SW 1271 (cell line): ENCODE measurements around the gene RXRA.

Experiments used
- DNase-seq, 2 experiments: peaks; one replicate each; lab custom pipeline; 2025; lab: John Stamatoyannopoulos, UW

Gene RXRA

DNA sequence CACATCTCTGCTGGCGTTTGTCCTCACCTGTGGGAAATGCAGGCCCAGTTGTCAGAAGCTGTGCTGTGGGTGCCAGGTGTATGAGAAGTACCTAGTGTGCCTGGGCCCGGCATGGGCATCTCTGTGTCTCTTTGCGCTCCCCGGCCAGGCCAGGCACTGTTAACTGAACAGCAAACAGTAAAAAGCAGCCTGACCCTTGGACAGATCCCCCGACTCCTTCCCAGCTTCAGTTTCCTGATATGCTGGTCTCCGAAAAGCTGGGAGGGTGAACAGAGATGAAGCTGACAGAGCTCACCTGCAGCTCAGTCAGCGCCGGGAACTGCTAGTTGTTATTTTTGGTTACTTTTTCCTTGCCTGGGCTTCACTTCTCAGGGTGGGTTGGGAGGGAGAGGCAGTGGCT is 28.9 kb downstream of the RXRA start:
- DNase-seq, result no peak

DNA sequence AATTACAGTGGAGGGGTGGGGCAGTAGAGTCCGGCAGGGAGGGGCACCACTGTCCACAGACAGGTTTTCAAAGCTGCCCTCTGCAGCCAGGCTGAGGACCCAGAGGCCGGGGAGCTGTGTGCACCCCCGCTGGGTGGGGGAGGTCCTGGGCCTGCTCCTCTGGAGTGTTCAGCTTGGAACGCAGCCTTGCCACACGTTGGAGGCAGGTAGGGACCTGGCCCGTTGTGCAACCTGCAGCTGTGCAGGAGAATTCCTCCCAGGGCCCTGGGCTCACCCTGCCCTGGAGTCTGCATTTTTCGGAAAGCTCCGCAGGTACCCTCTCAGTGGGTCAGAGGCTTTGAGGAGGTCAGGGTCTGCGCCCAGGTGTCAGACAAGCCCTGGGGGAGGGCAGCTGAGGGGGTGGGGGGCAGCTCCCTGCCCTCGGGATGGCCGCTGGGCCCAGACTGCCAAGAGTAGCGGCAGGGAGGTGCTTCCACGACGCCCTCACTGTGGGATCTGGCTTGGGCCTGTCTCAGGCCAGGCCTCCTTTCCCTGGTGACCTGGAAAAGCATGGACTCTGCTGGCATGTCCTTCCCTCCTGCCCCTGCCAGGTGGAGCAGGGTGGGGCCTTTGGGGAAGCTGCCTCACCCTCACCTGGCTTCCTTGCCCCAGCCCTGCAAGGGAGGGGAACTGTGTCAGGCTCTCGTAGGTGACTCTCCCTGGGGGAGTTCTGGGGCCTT is 29.5 kb downstream of the RXRA start:
- no peak for DNase-seq

DNA sequence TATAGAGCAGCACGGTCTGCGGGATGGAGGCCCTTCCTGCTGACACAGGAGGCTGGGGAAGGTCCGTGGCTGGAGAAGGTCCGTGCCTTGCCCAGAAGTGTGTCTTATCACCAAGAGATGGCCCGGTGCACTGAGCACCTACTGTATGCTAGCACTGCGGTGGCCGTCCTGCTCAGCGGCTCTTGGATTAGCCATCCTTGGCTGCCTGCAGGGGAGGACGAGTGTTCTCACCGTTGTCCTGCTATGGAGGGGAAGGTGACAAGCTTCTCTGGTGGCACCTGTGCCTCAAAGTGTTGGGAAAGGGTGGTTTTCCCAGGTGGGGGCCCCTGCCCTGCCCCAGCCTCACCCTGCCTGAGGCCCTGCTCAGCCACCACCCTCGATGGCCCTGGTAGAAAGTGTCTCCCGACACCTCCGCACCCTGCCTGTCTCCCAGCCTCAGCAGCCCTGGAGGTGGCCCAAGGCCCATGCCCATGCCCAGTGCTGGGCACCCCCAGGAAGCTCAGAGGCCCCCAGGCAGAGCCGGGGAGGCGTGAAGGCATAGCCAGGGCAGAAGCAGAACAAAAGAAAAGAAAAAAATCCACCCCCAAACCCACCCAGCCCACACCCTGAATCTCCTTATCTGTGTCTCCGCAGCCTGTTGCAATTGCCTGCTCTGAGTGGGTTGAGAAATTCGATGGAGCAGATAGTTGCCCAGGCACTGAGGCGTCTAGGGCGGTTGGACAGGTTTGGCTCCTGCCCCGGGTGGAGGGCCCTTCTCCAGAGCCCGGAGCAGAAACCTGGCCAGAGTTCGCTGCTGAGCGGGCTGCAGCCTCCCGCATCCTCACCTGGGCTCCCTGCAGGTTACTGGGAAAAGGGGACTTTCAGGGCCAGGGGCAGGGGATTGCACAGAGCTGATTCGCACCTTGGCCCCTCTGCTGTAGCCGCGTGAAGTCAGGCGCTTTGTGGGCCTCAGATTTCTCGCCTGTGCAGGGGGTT is 30.5 kb downstream of the RXRA start:
- no peak for DNase-seq

DNA sequence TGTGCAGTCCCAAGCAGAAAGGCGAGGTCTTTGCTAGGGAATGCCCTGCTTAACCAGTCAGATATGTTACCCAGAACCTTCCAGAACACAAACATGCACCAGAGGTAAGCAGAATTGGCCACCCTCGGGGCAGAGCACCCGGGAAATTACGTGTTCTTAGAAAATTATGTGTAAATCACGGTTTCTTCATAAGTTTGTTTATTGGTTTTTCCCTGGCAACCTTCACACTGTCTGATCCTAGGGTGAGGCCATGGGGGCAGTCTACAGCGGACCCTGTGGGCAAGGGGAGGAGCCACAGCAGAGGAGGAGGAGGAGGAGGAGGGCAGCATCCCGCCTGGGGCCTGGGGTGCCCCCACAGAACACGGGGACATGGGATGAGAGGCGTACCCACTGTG is 31.4 kb downstream of the RXRA start:
- DNase-seq, result no peak

DNA sequence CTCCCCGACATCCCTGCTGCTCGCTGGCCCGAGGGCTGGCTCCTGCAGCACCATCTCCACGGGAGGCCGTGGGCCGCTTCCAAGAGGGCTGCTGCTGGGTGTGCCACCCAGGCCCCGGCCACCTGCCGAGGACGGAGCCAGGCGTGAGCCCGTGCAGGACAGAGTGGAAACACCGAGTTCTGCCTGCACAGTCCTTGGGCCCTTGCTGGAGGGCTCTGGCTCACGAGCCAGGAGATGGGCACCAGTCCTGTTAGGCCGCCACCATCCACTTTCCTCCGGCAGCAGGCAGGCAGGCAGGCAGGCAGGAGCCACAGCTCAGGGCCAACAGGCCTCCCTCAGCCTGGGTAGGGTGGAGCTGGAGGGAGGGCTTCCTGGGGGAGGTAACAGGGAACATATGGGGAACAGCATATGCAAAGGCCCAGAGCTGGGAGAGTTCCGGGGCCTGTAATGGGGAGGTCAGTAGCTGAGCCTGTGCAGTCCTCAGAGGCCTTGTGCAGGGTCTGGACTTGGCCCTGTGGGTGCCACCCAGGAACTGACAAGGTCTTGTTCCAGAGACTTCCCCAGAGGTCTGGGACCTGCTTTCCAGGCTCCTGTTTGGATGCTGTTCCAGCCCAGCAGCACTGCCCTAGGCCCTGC is 31.9 kb downstream of the RXRA start:
- no peak for DNase-seq

DNA sequence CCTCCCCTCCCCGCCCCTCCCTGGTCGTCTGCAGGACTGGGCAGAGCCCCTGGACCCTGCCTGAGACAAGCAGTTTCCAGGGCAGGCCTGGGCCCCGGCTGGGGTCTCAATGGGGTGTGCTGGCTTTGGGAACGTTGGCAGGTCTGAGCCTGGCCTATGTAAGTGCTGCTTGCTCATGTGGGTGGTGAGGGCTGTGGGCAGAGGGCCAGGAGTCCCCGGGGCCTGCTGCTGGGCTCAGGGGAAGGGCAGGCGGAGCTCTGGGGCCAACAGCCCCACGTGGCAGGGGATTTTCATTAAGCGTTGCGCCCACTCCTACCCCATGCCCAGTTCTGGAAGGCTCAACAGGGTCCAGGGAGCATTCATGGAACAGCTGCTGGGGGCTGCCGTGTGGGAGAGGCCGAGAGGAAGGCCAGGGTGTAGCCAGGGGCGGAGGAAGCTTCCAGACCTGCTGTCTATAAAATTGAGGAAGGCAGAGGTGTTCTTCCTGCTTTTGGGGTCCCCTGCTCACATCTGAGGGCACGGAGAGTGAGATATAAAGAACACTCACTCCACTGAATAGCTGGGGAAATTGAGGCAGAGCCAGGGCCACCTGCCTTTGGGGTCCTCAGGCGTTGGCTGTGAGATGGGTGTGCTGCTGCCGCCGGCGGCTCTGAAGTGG is 32.5 kb downstream of the RXRA start:
- DNase-seq, result no peak

DNA sequence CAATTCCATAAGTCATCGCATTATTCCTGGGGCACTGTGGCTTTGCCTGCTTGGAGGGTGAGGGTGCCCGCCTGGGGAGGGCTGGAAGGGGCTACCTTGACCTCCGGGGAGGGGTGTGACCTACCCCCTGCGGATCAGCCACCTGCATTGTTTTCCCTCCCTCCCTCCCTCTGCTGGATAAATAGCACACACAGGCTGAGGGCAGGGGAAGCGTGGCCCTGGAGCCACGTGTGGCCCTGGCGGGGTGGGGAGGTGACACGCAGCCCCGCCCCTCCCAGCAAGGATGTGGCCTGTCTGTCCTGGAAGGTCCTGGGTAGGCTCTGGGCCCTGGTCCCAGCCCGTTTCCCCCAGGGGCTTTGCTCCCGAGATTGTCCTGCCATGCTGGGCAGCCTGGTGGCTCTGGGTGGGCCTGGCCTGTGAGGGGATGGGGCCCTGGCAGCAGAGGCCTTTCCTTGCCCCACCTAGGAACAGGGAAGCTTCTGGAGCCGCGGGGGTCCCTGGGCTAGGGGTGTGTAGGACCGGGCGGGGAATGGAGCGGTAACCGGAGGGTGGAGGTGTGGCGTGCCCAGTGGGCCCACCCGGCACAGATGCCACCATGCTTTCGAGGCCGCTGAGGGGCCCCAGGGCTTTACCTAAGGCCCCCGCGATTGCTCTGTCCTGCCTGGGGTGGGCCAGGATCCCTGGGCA is 33.4 kb downstream of the RXRA start:
- DNase-seq, result no peak

DNA sequence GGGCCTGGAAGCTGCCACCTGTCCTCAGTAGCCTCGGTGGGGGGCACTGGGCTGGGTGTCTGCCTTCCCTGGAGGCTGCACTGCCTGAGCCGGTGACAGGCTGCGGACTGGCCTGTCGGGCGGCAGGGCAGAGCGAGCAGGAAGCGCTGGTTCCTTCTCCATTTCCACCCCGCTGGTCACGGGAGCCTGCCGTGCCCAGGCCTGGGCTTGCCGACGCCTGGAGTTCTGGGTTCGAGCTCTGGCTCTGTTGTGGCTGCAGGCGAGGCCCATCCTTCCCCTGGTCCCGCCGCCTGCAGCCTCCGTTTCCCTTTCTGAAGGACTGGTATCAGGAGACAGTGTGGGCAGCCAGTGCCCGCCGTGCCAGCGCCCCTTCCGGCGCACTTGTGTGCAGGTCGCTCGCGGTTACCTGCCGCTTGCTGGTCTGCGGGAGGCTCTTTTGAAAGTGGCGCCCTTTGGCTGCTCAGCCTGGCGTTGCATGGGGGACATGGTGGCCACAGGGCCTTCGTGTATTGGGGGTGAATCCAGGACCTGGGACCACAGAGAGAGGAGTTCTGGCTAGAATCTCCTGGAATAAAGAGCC is 34.0 kb downstream of the RXRA start:
- no peak for DNase-seq

DNA sequence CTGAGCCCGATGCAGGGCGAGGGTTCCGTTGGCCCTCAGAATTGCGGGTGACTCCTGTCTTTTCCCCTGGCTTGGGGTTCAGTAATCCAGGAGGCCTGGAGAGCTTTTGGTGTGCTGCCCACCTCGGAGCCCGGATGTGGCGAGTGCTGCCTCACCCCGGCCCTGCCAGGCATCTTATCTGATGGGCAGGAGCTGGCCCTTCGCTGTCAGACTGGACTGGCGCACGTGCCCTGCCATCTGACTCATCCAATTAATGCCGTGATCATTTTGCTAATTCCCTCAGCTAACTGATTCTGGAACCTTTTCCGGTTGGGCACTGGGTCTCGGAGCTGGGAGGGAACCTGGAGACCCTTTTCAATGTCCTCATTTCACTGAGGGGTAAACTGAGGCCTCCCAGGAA is 34.6 kb downstream of the RXRA start:
- DNase-seq, result no peak

DNA sequence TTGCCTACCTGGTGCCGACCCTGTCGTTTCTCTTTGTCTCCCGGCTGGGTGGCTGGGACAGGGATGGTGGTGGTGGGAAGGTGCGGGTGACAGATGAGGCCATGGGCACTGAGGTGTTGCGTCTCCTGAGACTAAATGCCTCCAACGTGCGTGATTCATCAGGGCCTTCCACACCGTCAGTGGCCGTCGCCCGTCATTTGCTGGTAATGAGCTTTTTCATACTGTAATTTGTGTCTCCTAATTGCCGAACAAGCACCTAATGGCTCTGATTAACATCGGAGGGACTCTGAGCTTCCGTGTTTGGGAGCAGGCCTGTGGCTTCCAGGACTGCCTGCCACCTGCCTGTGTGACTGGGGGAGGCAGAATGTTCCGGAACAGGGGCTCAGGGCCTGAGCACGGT is 35.2 kb downstream of the RXRA start:
- no peak for DNase-seq

DNA sequence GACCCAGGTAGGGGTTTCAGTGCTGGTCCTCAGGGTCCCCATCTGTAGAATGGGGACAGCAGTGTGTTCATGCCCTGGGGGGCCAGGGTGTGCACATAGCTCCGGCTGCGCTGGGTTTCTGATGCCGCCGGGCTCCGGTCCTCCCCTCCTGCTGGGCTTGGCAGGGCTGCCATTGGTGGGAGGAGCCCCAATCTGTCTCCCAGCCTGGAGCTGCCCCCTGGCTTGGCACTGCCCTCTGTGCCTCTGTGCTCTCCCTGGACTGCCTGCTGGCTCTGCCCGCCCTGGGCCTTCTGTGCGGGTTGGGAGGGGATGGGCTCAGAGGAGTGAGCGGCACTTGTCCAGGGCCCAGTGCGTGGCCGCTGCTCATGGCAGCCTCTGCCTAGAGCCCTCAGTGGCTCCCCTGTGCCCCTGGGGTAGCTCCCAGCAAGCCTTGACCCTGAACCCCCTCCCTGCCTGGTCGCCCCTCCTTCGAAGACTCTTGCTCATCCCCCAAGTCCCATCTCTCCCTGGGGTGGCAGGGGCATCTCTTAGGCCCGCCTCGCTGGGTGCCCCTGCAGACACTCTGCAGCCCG is 35.7 kb downstream of the RXRA start:
- no peak for DNase-seq

DNA sequence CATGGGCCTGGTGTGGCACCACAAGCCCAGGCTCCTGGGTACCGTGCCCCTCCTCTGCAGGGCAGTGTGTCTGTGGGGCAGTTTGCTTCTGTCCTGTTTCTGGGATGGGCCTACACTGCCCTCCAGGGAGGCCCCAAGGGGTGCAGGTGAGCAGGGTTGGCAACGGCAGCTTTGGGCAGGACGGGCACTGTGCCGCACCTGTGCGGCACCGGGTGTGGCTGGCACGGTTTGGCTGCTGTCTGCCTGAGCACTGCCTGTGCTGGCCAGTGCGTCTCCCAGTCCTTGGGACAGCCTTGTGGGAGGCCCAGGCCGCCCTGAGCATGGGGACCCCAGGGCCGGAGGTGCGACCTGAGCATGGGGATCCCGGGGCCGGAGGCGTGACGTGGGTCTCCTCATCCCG is 37.2 kb downstream of the RXRA start:
- DNase-seq, result no peak

DNA sequence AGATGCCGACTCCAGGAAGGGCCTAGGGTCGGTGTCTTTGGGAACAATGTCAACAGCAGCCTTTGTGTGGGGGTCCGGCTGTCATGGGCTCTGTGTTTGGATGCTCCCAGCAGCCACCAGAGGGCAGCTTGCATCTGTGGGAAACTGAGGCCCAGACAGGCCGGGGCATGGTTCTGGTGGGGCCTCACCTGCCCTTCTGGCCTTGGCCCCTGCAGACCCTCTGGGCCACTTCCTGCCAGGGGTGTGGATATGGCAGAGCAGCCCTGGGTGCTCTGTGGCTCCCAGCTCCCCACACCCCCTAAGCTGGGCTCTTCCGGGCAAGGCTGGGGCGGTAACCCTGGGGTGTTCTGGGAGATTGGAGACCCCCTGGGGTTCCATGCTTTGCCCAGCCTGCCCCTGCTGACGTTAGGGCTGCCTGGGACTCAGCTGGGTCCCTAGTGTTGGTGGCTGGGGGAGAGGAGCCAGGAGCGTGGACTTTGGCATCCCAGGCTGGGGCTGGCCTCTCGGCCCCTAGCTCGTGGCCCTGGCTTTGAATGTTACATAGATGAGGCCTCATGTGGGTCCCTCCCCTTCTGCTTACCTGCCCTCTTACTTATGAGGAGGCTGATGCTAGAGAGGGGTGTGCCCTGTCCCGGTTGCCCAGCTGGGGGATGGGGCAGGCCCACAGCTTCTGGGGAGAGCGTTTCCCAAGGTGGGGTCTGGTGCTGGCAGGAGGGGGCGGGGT is 38.3 kb downstream of the RXRA start:
- no peak for DNase-seq

DNA sequence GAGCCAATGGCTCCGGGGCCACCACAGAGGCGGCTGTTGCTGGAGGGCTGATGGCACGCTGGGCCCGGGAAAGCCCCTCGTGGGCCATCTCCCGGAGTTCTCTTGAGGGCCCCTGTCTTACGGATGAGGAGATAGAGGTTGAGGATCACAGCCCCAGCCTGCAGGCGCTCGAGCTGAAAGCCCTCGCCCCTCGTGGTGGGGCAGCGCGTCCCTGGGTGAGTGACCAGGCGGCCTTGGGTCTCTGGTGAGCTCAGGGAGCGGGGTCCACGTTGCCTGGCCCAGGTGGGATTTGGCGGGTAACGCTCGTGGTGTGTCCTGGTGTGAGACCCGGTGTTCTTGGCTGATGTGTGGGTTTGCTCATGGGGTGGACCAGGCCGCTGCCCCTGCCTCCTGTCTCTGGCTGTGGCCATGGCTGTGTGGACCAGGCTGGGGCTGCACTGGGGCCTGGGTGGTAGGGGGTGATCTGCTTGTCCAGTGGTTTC is 38.9 kb downstream of the RXRA start:
- DNase-seq, result no peak

DNA sequence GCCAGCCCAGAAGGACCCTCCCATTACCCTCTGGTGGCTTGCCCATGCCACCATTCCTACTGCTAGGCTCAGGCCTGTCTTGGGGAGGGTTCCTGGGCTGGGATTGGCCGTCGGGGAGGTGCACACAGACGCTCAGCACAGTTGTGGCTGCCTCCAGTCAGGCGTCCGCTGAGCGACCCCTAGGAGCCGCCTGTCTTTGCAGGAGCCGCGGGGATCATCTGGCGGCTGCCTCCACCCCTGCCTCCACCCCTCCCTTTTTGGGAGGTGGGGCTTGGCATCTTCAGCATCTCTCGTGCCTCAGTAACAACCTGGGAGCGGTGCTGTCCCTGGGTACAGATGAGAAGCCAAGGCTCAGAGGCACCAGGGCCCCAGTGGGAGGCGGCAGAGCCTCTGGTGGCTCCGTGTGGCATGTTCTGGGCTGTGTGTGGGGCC is 39.6 kb downstream of the RXRA start:
- DNase-seq, result no peak

DNA sequence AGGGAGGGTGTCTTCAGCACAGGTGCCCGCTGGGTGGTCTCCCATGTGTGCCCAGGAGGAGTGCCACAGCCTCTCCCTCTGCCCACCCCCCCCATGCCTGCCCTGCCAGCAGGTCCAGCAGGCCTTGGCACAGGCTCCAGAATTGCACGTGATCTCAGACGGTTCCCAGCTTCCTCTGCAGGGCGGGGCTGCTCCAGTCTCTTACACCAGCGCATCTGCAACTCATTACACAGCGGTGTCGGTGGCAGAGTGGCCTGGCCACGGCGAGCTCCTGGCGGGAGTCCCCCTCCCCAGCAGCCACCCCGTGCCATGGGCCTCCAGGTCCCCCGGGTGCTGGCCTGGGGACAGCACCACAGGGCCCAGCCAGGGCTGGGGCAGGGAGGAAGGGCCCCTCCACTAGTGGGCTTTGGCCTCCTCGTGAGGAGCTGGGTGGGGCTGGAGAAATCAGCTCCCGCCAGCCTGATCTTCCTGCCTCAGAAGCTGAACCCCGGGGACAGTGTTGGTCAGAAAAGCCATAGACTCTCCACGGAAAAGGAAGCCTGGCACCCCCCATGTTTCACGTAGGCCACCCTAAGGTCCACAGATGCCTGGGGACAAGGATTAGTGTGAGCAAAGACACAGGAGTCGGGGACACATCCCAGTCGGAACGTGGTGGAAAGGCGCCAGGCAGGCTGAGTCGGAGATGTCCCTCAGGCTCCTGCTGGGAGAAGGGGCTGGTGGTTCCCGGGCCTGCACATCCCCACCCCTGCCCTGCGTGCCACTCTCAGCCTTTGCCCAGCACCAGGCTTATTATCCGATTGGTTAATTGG is 40.2 kb downstream of the RXRA start:
- DNase-seq, result no peak

DNA sequence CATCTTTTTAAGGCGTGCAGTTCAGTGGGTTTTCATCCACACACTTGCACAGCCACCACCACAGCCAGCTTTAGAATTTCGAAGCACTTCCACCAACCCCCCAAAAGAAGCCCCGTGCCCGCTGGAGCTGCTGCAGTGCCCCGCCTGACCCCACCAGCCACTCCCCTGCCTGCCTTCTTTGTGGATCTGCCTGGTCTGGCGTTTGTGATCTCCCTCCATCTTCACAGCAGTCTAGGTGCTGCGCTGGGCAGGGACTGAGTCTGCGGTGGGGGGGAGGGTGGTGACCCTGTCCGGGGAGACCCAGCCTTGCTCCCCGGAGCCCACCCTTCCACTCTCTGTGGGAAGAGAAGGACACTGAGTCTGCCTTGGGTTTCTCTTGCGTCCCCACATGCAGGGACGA is 40.8 kb downstream of the RXRA start:
- no peak for DNase-seq

DNA sequence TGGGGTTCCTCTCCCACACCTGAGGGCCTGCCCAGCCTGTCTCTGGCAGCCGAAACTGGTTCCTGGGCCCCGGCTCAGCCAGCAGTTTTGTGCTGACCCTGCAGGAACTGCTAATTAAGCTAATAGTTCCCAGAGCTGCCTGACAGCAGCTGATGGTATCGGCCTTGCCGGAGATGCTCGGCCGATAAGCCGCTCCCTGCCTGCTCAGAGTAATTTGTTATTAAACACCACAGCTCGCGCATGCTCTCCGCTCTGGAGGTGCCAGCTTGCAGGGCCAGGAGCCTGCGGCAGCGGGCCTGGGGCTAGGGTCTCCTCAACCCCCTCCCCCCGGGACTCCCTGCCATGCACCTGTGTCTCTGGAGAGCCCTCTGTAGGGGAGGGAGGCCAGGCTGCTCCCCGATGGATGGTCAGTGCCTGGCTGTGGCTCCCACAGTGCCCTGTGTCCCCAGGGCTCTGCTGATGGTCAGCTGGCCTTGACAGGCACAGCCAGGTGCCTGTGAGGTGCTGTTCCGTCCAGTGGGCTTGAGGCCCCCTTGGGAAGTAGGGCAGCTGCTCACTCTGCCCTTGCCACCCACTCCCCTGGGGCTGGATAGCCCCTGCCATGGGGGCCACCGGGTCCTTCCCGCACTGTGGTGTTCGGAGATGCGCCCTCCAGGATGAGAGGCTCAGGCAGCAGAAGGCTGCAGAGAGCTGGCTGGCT is 41.7 kb downstream of the RXRA start:
- no peak for DNase-seq

DNA sequence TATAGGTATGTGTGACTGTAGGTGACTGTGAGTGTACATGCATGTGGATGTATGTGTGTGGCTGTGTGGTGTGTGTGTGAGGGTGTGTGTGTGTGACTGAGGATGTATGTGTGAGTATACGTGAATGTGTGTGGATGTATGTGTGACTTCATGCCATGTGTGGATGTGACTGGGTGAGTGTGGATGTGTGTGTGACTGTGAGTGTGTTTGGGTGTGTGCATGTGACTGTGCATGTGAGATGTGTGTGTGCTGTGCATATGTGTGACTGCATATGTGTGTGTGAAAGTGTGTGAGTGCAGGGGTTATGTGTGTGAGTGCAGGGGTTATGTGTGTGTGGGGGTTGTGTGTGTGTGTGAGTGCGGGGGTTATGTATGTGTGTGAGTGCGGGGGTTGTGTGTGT is 42.3 kb downstream of the RXRA start:
- DNase-seq, result no peak
